ENCODE results near the gene ANKRD23. TPM values are rescaled to one million over a fixed set of nuclear protein-coding genes. Genes with fewer than 3 reads are reported as not detected.

The ANKRD23 gene
- total and polyA plus RNA-seq, 2 of the 8 experiments (the other 6 are each of a cell fraction or from before 2014, with no cell fraction given), result 3.4 to 3.5 TPM

DNA sequence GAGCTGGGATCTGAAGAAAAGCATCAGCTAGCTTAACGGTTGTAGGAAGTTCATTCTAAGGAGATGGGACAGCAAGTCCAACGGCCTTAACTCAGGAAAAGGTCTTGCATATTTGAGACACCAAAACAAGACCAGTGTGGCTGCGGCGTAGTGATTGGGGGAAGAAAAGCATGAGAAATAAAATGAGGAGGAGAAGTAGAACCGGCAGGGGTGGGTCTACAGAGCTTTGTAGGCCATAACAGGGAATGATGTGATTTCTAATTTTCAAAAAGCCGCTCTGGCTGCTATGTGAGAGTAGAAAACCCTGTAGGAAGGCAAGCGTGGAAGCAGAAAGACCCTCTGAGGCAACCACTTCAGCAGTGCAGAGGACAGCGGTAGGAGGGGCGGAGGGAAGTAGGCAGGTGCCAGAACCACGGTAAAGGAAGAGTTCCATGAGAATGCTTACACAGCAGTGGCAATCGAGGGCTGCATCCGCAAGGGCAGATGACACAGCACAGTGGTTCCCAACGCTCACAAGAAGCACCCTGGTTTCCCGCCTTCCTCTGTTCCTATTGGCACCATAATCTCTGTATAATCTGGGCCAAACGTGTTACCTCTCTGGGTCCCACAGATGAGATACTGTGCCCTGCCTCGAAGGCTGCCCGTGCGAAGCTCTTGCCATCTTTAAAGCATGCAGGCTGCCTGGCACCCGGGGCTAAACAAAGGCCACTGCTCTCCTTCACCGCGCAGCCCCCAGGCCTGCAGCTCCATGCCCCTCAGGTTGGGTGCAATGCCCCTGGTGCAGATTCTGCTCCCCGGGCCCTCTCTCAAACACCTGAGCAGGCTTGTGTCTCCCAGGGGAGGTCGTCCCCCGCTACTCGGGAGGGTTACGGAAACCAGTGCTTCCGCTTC, 13.2 kb upstream of the ANKRD23 start (continued):
- TF ChIP-seq E2F6 (IDR thresholded peaks at IDR 0.05) (peak; percentile 65), MAFK (IDR thresholded peaks at IDR 0.05; ENCODE audit: low read depth, low read length) (peak; percentile 34; the same call in 1 of the 2 replicates), ATF2 (IDR thresholded peaks at IDR 0.05; ENCODE audit: low read length) (0 out of 2 replicates have a peak, but pooled peaks have one; percentile 10), ASH2L (IDR thresholded peaks at IDR 0.05; ENCODE audit: low read length) (no peak), EZH2 (IDR thresholded peaks at IDR 0.05; ENCODE audit: low read depth, low read length, severe bottlenecking) (no peak), RXRA (IDR thresholded peaks at IDR 0.05; ENCODE audit: insufficient read depth, low read depth, low read length) (no peak), EGR1 (IDR thresholded peaks at IDR 0.05; ENCODE audit: borderline replicate concordance, low read depth, low read length) (no peak), JUND (IDR thresholded peaks at IDR 0.05; ENCODE audit: low read length) (no peak), TAF1 (IDR thresholded peaks at IDR 0.05; ENCODE audit: low read depth, low read length) (peak; percentile 34; the same call in 1 of the 2 replicates), FOSL1 (IDR thresholded peaks at IDR 0.05; ENCODE audit: insufficient read depth, low read depth, low read length) (no peak)
- TF ChIP-seq, protein P1, sequence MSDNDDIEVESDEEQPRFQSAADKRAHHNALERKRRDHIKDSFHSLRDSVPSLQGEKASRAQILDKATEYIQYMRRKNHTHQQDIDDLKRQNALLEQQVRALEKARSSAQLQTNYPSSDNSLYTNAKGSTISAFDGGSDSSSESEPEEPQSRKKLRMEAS (IDR thresholded peaks at IDR 0.05), result peak; percentile 60; the same call in 1 of the 2 replicates

All from H1 (cell line).